WERI-Rb-1 (cell line): ENCODE data around the gene NFATC1.

ENCODE experiments used
- DNase-seq: peaks from one replicate; pipeline ENCODE4 v3.0.0-alpha.2; 2020
- H3K27ac ChIP-seq: fragments of 250-450 bp; sonication (Bioruptor Pico); 2 replicates; pipeline ENCODE4 v1.5.1; 2020; ENCODE audit warnings: mild to moderate bottlenecking, moderate library complexity
- H3K27me3 ChIP-seq: fragments of 250-450 bp; sonication (Bioruptor Pico); 2 replicates; pipeline ENCODE4 v1.5.1; 2021; ENCODE audit warnings: mild to moderate bottlenecking, low read depth, moderate library complexity; ENCODE audit not compliant: insufficient read depth, severe bottlenecking
- H3K36me3 ChIP-seq: fragments of 250-450 bp; sonication (Bioruptor Pico); 2 replicates; pipeline ENCODE4 v1.5.1; 2020; ENCODE audit warnings: mild to moderate bottlenecking, moderate library complexity
- H3K4me3 ChIP-seq: 2 replicates; pipeline ENCODE4 v1.5.1; 2011; ENCODE audit warnings: low read depth, mild to moderate bottlenecking, control low read depth, low read length
- H3K9me3 ChIP-seq: fragments of 250-450 bp; sonication (Bioruptor Pico); 2 replicates; pipeline ENCODE4 v1.5.1; 2021; ENCODE audit warnings: mild to moderate bottlenecking, moderate library complexity; ENCODE audit not compliant: severe bottlenecking
- CTCF ChIP-seq: IDR thresholded peaks from 2 replicates; pipeline ENCODE4 v1.5.1; 2011; ENCODE audit warnings: low read depth, mild to moderate bottlenecking, control low read depth, inconsistent platforms, low read length

Gene NFATC1

GRCh38 chr18:79355433-79356335 lies 40.0 kb upstream of the NFATC1 start:
- no peak for TF ChIP-seq CTCF
- Histone ChIP-seq H3K27me3 (no peaks in the 10 kb centered on the region), H3K4me3 (no peak overlapping the region), H3K36me3 (peaks cover 21% of the 10 kb centered on the region), H3K27ac (no peak overlapping the region), H3K9me3 (no peaks in the 10 kb centered on the region)
- DNase-seq, result no peak

GRCh38 chr18:79356435-79356834 lies 39.3 kb upstream of the NFATC1 start:
- Histone ChIP-seq H3K27me3 (no peaks in the 10 kb centered on the region), H3K27ac (no peak overlapping the region), H3K4me3 (no peak overlapping the region), H3K9me3 (no peaks in the 10 kb centered on the region), H3K36me3 (peaks cover 26% of the 10 kb centered on the region)
- no peak for TF ChIP-seq CTCF
- DNase-seq, result no peak

- Histone ChIP-seq H3K4me3 (no peak overlapping the region), H3K27me3 (no peaks in the 10 kb centered on the region), H3K9me3 (no peaks in the 10 kb centered on the region), H3K36me3 (peaks cover 33% of the 10 kb centered on the region), H3K27ac (no peak overlapping the region)
- TF ChIP-seq CTCF, result no peak
- no peak for DNase-seq
Measured at GRCh38 chr18:79360933-79361332, 34.8 kb upstream of the NFATC1 start.

- no peak overlapping the region for H3K4me3 ChIP-seq
- H3K27me3 ChIP-seq, result no peaks in the 10 kb centered on the region
- TF ChIP-seq CTCF, result no peak
- no peaks in the 10 kb centered on the region for H3K9me3 ChIP-seq
- peaks cover 33% of the 10 kb centered on the region for H3K36me3 ChIP-seq
- H3K27ac ChIP-seq, result no peak overlapping the region
- no peak for DNase-seq
Measured at GRCh38 chr18:79361766-79362522, 33.8 kb upstream of the NFATC1 start.

GRCh38 chr18:79365701-79366100 lies 30.0 kb upstream of the NFATC1 start:
- Histone ChIP-seq H3K27me3 (no peaks in the 10 kb centered on the region), H3K36me3 (peaks cover 18% of the 10 kb centered on the region), H3K9me3 (peaks cover 3% of the 10 kb centered on the region), H3K4me3 (no peak overlapping the region), H3K27ac (no peak overlapping the region)
- no peak for TF ChIP-seq CTCF
- no peak for DNase-seq
